Gastroesophageal sphincter (tissue), 3 donors: ENCODE data around the gene ASAH2.

Experiments used
- CTCF ChIP-seq, 4 experiments: fragments of 200-600 bp in 2 of 4; fragments of 450-650 bp in 2 of 4; sonication (generic) in 1 of 4; IDR thresholded peaks; one replicate each; pipeline ENCODE4 v1.5.1; 2017 to 2019; ENCODE audit warnings: antibody characterized with exemption in 4 of 4, mild to moderate bottlenecking in 2 of 4, moderate library complexity in 2 of 4
- EP300 ChIP-seq: sonication (generic); formaldehyde crosslinking; IDR thresholded peaks from one replicate; pipeline ENCODE4 v1.6.1; 2017; ENCODE audit warnings: antibody characterized with exemption, mild to moderate bottlenecking
- POLR2A ChIP-seq, 2 donors: fragments of 450-650 bp; IDR thresholded peaks; one replicate each; pipeline ENCODE4 v1.6.1; 2017; ENCODE audit warnings: antibody characterized with exemption in 2 of 2, mild to moderate bottlenecking in 2 of 2, moderate library complexity in 1 of 2

- TF ChIP-seq CTCF (IDR thresholded peaks at IDR 0.05) = no peak
- TF ChIP-seq POLR2A (IDR thresholded peaks at IDR 0.05) = no peak
- TF ChIP-seq EP300 = no peak
Observed at GRCh38 chr10:50228672-50229071, 22.6 kb downstream of the ASAH2 start.
